NAMALWA (cell line): ENCODE measurements around the gene RTP4.
A peak's percentile ranks its signal among the peaks of the same experiment; 100 is the strongest.

Experiments
- DNase-seq: peaks from one replicate; pipeline ENCODE4 v3.0.0-alpha.2; 2015; ENCODE audit warnings: low spot score

The RTP4 gene

GRCh38 chr3:187368251-187369088 lies at the start of gene RTP4:
TSS of gene RTP4 (plus strand) at chr3:187368385. CDS start at chr3:187368442, 57 bp downstream.
- DNase-seq = peak; percentile 78

GRCh38 chr3:187318819-187319616 lies 49.2 kb upstream of the RTP4 start:
- DNase-seq = peak; percentile 74

- DNase-seq = peak; percentile 82
Observed at GRCh38 chr3:187319699-187320302, 48.4 kb upstream of the RTP4 start.

- DNase-seq = no peak
Observed at GRCh38 chr3:187321766-187322165, 46.4 kb upstream of the RTP4 start.

GRCh38 chr3:187322291-187322690 lies 45.9 kb upstream of the RTP4 start:
- DNase-seq = no peak

GRCh38 chr3:187323091-187323490 lies 45.1 kb upstream of the RTP4 start:
- DNase-seq = no peak

GRCh38 chr3:187325632-187326031 lies 42.6 kb upstream of the RTP4 start:
- no peak for DNase-seq

- no peak for DNase-seq
Observed at GRCh38 chr3:187327845-187328244, 40.3 kb upstream of the RTP4 start.

GRCh38 chr3:187328691-187329090 lies 39.5 kb upstream of the RTP4 start:
- DNase-seq = no peak

- no peak for DNase-seq
Observed at GRCh38 chr3:187334904-187335303, 33.3 kb upstream of the RTP4 start.

- DNase-seq = no peak
Observed at GRCh38 chr3:187336322-187336721, 31.9 kb upstream of the RTP4 start.

GRCh38 chr3:187340578-187340977 lies 27.6 kb upstream of the RTP4 start:
- no peak for DNase-seq

- DNase-seq = no peak
Observed at GRCh38 chr3:187342255-187342654, 25.9 kb upstream of the RTP4 start.

GRCh38 chr3:187343670-187344069 lies 24.5 kb upstream of the RTP4 start:
- DNase-seq = no peak

- DNase-seq = no peak
Observed at GRCh38 chr3:187352581-187353575, 15.3 kb upstream of the RTP4 start.

- DNase-seq = no peak
Observed at GRCh38 chr3:187358068-187358467, 10.1 kb upstream of the RTP4 start.

GRCh38 chr3:187359798-187360486 lies 8.2 kb upstream of the RTP4 start:
- no peak for DNase-seq

GRCh38 chr3:187360596-187360995 lies 7.6 kb upstream of the RTP4 start:
- DNase-seq = no peak

GRCh38 chr3:187361835-187362234 lies 6.3 kb upstream of the RTP4 start:
- DNase-seq = no peak

- no peak for DNase-seq
Observed at GRCh38 chr3:187367561-187368103, 553 bp upstream of the RTP4 start.

GRCh38 chr3:187369089-187369447 lies 883 bp downstream of the RTP4 start:
- no peak for DNase-seq
